AG20443 (cell line): Measurements from ENCODE around the gene ADAMTSL1.

Source experiments
- DNase-seq: peaks from one replicate; pipeline ENCODE4 v3.0.0; 2012; ENCODE audit warnings: low spot score, mixed read lengths

The ADAMTSL1 gene

DNA sequence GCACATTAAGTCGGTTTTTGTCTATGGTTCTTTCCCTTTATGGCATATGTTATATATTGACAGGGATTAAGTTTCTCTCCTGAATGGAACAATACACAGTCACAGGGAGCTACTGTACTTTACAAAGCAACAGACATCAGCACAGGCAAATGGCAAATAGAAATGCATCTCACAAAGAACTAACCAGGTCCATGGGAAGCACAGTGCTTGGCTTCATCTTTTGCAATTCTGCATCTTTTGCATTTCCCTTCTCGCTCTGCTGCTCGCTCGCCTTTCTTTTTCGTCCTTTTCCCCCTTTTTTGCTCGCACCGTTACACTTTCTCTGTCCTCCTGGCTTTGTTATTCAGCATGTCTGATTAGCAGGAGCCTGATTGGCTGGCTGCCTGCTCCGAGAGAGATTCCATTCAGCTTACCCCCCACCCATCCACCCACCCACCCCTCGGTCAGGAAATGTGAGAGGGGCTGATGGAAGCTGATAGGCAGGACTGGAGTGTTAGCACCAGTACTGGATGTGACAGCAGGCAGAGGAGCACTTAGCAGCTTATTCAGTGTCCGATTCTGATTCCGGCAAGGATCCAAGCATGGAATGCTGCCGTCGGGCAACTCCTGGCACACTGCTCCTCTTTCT lies at the start of gene ADAMTSL1:
Gene ADAMTSL1 (plus strand): TSS at position 502 of the 628 bp plus-strand sequence. CDS start 80 bp downstream, at position 582.
- peak; percentile 58 for DNase-seq

DNA sequence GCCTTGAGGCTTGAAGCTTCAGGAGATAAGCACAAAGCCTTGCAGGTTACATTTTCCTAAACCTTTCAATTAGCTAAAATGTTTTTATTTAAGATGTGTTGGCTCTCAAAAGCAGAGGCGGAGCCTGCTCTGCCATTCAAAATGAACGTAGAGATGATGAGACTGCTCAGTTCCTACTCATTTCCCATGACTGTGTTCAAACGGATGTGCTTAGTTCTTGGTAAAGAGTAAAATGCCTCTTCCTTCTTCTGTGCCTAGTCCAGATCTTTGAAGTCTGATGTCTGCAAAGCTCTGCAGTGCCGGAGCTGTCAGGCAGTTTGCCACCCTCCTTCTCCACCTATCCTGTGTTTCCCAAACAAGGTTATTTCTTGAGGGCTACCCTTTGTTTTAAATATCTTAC lies 46.3 kb upstream of the ADAMTSL1 start:
- no peak for DNase-seq

GRCh38 chr9:18428661-18429060 lies 45.3 kb upstream of the ADAMTSL1 start:
- no peak for DNase-seq

DNA sequence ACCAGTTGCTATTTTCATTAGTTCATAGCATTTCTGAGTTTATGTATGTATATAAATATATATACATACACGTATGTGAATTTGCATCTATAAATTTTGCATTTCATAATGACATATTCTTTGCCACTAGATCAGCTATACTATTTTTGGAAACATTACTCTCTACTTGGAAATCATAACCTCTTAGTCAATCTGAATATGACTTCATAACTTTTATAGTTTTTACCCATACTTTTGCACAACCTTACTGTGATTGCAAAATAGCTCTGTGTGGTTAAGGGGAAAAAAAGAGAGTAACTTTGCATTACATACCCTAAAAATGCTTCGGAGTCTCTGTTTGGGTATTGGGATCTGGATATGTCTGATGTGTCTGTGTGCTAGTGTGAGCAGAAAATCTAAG lies 44.9 kb upstream of the ADAMTSL1 start:
- DNase-seq = peak; percentile 24

GRCh38 chr9:18433620-18434019 lies 40.3 kb upstream of the ADAMTSL1 start:
- no peak for DNase-seq

DNA sequence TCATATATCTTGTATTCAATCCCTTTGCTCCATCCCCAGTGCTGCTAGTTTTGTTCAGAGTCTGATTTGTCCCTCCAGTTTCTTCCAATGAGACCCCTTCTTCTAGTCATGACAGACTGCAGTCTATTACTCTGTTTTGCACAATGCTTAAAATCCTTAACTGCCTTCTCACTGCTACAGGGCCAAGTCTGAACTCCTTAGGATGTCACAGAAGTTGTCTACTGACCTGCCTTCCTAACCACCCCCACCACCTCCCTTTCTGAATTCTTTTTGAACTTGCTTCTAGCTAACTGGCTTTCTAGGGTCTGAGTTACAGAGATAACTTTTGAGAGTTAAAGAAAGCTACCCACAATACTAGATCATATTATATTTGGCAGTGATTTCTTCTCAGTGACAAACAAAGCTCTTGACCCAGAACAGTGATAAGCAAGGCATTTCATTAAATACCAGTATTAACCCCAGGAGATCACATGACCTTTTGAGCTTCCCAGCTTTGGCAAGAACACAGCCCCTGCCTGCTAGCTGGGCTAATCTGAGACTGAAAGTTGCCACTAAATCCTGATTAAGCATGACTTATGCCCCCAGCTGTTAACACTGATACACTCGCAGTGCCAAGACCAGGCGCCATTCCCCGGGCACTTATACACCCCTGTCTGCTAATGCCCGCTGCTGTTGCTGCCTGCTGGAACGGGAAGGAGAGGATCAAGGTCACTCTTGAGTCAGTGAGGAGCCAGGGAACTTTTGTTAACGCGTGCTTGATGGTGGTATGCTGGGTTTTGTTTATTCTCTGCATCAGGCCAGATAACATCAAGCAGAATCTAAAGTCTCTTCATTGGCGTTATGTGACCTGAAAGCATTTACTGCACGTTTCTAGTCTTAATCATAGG lies 36.4 kb upstream of the ADAMTSL1 start:
- no peak for DNase-seq

DNA sequence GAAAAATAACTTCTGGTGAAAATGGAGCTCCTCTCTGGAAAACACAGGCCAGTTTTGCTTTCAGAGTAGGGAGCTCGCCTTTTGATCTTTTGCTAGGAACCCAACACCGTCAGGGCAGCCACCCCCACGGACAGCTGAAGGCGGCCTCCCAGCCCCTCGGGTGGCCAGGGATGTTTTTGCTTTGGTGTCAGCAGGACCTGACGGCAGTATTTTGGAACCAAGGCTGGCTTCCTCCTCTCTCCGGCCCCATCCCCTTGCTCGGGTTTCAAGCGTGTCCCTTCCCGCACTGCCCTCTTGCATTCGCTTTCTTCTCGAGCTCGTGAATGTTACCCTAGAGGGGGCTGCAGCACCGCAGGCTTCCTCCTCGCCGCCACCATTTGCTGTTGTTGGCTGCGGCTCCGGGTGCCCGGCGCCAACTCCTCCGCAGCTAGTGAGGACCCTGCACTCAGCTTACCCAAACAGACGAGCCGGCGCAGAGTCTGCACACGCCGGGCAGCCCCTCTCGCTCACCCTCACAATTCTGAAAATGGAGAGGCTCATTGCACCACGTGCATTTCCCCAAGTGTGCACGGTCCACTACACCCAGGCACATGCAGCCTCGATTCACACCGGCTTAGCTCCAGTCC lies 35.5 kb upstream of the ADAMTSL1 start:
- DNase-seq = peak; percentile 35

DNA sequence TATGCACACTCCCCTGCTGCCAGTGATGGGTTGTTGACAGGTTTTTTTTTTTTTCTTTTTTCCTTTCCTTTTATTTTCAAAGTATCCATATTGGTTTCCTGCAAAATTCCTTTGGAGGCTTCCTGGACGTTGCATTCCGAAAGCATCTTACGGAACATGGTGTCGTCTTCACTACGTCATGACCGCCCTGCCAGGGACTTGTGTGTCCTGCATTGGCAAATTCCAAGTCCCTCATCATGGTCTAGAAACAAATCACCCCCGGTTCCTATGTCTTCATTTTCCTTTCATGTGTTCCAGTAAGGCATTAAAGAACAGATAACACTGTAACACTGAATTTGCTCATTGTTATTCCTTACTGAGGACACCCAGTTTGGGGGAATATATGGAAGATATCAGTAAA lies 35.0 kb upstream of the ADAMTSL1 start:
- no peak for DNase-seq

DNA sequence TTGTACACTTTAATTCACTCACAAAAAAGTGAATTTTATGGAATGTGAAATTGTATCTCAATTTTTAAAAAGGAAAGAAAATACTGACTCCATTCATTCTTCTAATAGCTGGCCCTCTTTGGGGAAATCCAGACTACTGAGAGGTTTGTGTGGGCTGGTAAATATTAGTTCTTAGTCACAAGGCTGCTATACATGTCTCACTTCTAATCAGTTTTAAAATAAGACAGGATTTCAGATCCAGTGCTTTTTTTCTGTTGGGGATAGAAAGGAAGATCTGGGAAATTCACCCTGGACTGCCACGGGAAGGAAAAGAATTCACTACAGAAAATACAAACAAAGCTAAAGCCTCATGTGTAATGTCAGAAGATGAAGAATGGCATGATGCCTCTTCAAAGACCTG lies 32.7 kb upstream of the ADAMTSL1 start:
- DNase-seq = no peak

GRCh38 chr9:18442629-18443491 lies 31.1 kb upstream of the ADAMTSL1 start:
- DNase-seq = peak; percentile 82

- peak; percentile 43 for DNase-seq
Observed at GRCh38 chr9:18447131-18447530, 26.8 kb upstream of the ADAMTSL1 start.

DNA sequence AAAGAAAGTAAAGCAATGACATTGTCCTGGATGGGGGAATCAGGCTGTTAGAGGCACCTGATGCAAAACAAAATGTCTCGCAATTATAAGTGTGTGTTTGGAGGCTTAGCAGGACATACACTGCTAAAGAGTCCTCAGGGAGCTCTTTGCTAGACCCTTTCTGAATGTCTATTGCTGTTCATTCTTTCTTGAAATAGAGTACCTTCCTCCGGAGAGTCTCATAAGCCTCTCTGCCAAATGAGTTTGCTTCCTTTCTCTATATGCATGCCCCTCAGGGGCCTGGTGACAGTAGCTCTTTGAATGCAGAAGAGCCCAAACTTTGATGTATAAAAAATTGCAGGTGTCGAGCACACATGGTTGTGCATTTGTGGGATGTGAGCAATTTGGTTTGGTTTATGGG lies 26.4 kb upstream of the ADAMTSL1 start:
- DNase-seq = no peak

GRCh38 chr9:18448101-18448500 lies 25.9 kb upstream of the ADAMTSL1 start:
- no peak for DNase-seq

- no peak for DNase-seq
Observed at GRCh38 chr9:18451406-18451805, 22.5 kb upstream of the ADAMTSL1 start.

GRCh38 chr9:18452276-18452675 lies 21.7 kb upstream of the ADAMTSL1 start:
- no peak for DNase-seq

- no peak for DNase-seq
Observed at GRCh38 chr9:18456624-18457237, 17.2 kb upstream of the ADAMTSL1 start.

DNA sequence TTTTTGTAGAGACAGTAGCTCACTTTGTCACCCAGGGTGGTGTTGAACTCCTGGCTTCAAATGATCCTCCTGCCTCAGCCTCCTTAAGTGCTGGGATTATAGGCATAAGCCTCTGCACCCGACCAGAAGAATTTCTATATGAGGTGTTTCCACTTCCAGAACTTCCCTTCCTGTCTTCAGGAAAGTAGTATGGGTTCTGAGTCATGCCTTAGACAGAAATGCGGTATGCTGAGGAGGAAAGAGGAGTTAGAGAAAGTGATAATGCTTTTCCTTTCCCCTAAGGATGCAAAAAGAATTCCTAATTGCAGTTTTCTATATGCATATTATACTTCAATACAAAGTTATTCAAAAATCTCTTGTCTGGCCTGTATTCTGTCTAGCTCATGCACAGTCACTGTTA lies 16.4 kb upstream of the ADAMTSL1 start:
- no peak for DNase-seq

GRCh38 chr9:18459962-18460584 lies 13.9 kb upstream of the ADAMTSL1 start:
- peak; percentile 77 for DNase-seq

- no peak for DNase-seq
Observed at GRCh38 chr9:18461496-18461895, 12.5 kb upstream of the ADAMTSL1 start.

GRCh38 chr9:18463991-18464390 lies 10.0 kb upstream of the ADAMTSL1 start:
- no peak for DNase-seq

GRCh38 chr9:18466101-18466500 lies 7.9 kb upstream of the ADAMTSL1 start:
- DNase-seq = no peak
